Peyer's patch (tissue), 4 donors: ENCODE data around the gene RAPSN.

Experiments
- CTCF ChIP-seq, 6 experiments: fragments of 450-650 bp in 4 of 6; fragments of 200-600 bp in 2 of 6; sonication (generic) in 1 of 6; IDR thresholded peaks; one replicate each; pipeline ENCODE4 v1.5.1; 2017 to 2019; ENCODE audit warnings: antibody characterized with exemption in 6 of 6, mild to moderate bottlenecking in 3 of 6, moderate library complexity in 1 of 6
- POLR2A ChIP-seq, 2 donors: fragments of 450-650 bp; IDR thresholded peaks; one replicate each; pipeline ENCODE4 v1.5.1; 2017; ENCODE audit warnings: antibody characterized with exemption in 2 of 2, mild to moderate bottlenecking in 2 of 2, moderate library complexity in 2 of 2

- TF ChIP-seq CTCF (IDR thresholded peaks at IDR 0.05) (no peak), POLR2A (IDR thresholded peaks at IDR 0.05) (no peak)
Measured at GRCh38 chr11:47451436-47451835, 2.5 kb upstream of the RAPSN start.
